ENCODE data around the gene HECA. TPM values are rescaled to one million over a fixed set of nuclear protein-coding genes. Genes with fewer than 3 reads are reported as not detected.
"Not testable (repeated sequence)": the region's sequence is repeated elsewhere in the genome, so short reads cannot be mapped to it uniquely, and the experiment has no call there.

The HECA gene
- total RNA-seq, 1 donor from 2014 or later: 17.7 TPM

DNA sequence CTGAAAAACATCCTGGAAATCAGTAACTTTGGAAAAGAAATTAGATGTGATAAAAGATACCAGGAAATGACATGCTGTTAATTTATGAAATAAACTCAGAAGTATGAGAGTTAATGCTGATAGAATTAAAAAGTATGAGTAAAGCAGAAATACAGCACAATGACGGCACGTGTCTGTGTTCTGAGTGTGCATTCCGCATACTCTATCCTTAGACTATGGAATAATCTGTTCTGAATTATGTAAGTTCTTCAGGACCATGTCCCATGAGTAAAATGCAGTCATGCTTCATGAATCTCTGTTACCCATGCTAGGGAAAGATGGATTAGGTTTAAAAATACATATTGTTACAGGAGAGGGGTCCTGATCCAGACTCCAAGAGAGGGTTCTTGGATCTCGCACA, 21.7 kb downstream of the HECA start:
- H3K36me3 ChIP-seq (ENCODE audit: control insufficient read depth in 3 of 3, insufficient read depth in 3 of 3, low read length in 3 of 3): peaks cover 0 to 2% (median 0%) of the 10 kb centered on the region in 3 donors
- no peak overlapping the region for H3K9ac ChIP-seq (ENCODE audit: low read depth in 1 of 3, low read length in 3 of 3)
- H3K27ac ChIP-seq (ENCODE audit: low read depth, low read length): no peak overlapping the region
- H3K27me3 ChIP-seq (ENCODE audit: control insufficient read depth in 3 of 3, insufficient read depth in 3 of 3, low read length in 3 of 3): no peaks in the 10 kb centered on the region
- no peaks in the 10 kb centered on the region for H3K9me3 ChIP-seq (ENCODE audit: control insufficient read depth in 3 of 3, low read length in 3 of 3)
- peaks cover 13 to 18% (median 14%) of the 10 kb centered on the region in 3 donors for H3K4me1 ChIP-seq (ENCODE audit: control insufficient read depth in 3 of 3, insufficient read depth in 3 of 3, low read length in 3 of 3)
- H3K4me3 ChIP-seq (ENCODE audit: low read length in 3 of 3): no peak overlapping the region

DNA sequence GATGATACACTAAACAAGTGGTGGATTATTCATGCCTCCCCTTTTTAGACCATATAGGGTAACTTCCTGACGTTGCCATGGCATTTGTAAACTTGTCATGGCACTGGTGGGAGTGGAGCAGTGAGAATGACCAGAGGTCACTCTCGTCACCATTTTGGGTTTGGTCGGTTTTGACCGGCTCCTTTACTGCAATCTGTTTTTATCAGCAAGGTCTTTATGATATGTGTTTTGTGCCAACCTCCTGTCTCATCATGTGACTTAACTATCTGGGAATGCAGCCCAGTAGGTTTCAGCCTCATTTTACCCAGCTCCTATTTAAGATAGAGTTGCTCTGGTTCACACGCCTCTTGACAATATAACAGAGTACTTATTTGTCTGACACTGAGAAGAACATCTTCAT, 22.2 kb downstream of the HECA start:
- H3K9me3 ChIP-seq (ENCODE audit: control insufficient read depth in 3 of 3, low read length in 3 of 3); H3K9ac ChIP-seq (ENCODE audit: low read depth in 1 of 3, low read length in 3 of 3); H3K36me3 ChIP-seq (ENCODE audit: control insufficient read depth in 3 of 3, insufficient read depth in 3 of 3, low read length in 3 of 3); H3K27me3 ChIP-seq (ENCODE audit: control insufficient read depth in 3 of 3, insufficient read depth in 3 of 3, low read length in 3 of 3); H3K27ac ChIP-seq (ENCODE audit: low read depth, low read length); H3K4me3 ChIP-seq (ENCODE audit: low read length in 3 of 3): not testable (repeated sequence)
- H3K4me1 ChIP-seq (ENCODE audit: control insufficient read depth in 3 of 3, insufficient read depth in 3 of 3, low read length in 3 of 3): peaks cover 13 to 19% (median 18%) of the 10 kb centered on the region in 3 donors

DNA sequence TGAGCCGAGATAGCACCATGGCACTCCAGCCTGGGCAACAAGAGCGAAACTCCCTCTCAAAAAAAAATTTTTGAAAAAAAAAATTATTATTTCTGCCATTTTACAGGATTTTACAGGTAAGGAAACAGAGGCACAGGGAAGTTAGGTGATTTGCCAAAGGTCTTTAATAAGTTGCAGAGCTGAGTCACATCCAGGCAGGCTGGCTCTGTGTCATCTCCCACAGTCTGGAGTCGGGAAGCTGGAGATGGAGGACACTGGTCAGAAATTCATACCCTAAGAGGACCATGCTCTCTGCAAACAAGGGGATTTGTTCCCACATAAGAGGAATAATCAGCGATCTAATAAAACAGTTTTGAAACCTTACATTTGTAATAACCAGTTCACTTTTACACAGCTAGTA, 24.1 kb downstream of the HECA start:
- Histone ChIP-seq H3K27me3 (ENCODE audit: control insufficient read depth in 3 of 3, insufficient read depth in 3 of 3, low read length in 3 of 3) (no peaks in the 10 kb centered on the region), H3K4me1 (ENCODE audit: control insufficient read depth in 3 of 3, insufficient read depth in 3 of 3, low read length in 3 of 3) (peaks cover 12 to 17% (median 15%) of the 10 kb centered on the region in 3 donors), H3K9me3 (ENCODE audit: control insufficient read depth in 3 of 3, low read length in 3 of 3) (no peaks in the 10 kb centered on the region), H3K27ac (ENCODE audit: low read depth, low read length) (no peak overlapping the region), H3K36me3 (ENCODE audit: control insufficient read depth in 3 of 3, insufficient read depth in 3 of 3, low read length in 3 of 3) (peaks cover 0 to 2% (median 0%) of the 10 kb centered on the region in 3 donors), H3K9ac (ENCODE audit: low read depth in 1 of 3, low read length in 3 of 3) (no peak overlapping the region), H3K4me3 (ENCODE audit: low read length in 3 of 3) (no peak overlapping the region)

DNA sequence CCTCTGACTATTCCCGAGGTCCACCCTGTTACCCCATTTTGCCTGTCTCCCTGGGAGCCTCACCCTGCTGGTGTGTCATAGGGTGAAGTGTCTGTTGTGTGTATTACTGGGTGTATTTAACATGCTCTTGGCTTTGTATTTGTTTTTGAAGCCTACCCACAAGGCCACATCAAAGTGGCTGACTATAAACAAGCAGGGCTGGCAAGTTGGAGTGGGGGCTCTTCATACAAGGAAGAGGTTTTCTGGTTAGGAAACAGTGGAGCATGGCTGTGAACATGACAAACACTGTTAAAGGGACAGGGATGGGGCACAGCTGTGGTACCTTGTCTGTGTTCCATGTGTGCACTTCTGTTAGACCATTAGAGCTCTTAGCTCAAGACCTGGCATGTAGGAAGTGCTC, 26.3 kb downstream of the HECA start:
- Histone ChIP-seq H3K4me3 (ENCODE audit: low read length in 3 of 3) (no peak overlapping the region), H3K27ac (ENCODE audit: low read depth, low read length) (no peak overlapping the region), H3K9ac (ENCODE audit: low read depth in 1 of 3, low read length in 3 of 3) (no peak overlapping the region), H3K4me1 (ENCODE audit: control insufficient read depth in 3 of 3, insufficient read depth in 3 of 3, low read length in 3 of 3) (peaks cover 11 to 17% (median 15%) of the 10 kb centered on the region in 3 donors), H3K9me3 (ENCODE audit: control insufficient read depth in 3 of 3, low read length in 3 of 3) (no peaks in the 10 kb centered on the region), H3K27me3 (ENCODE audit: control insufficient read depth in 3 of 3, insufficient read depth in 3 of 3, low read length in 3 of 3) (no peaks in the 10 kb centered on the region), H3K36me3 (ENCODE audit: control insufficient read depth in 3 of 3, insufficient read depth in 3 of 3, low read length in 3 of 3) (peaks cover under 1 to 2% (median 1%) of the 10 kb centered on the region in 3 donors)

DNA sequence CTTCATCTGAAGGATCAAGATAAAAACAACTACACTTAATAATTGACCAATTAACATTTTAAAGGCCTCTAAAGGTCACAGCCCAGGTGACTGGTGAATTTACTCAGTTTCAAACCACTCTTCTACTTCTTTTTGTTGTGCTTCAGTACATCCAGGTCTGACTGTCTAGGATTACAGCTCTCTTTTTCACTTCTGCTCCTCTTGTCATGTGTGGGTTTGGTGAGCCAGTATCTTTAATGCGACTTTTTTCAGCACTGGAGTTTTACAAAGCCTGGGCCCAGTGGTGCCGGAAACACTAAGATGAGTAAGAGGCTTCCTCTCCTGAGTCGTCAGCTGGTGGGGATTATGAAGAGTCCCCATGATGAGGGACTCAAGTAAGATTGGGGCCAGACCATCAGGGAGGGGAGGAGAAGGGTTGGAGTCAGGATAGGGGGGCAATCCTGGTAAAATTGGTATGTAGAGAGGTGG, 27.0 kb downstream of the HECA start:
- Histone ChIP-seq H3K27me3 (ENCODE audit: control insufficient read depth in 3 of 3, insufficient read depth in 3 of 3, low read length in 3 of 3) (no peaks in the 10 kb centered on the region), H3K4me3 (ENCODE audit: low read length in 3 of 3) (no peak overlapping the region), H3K9ac (ENCODE audit: low read depth in 1 of 3, low read length in 3 of 3) (no peak overlapping the region), H3K27ac (ENCODE audit: low read depth, low read length) (no peak overlapping the region), H3K9me3 (ENCODE audit: control insufficient read depth in 3 of 3, low read length in 3 of 3) (no peaks in the 10 kb centered on the region), H3K36me3 (ENCODE audit: control insufficient read depth in 3 of 3, insufficient read depth in 3 of 3, low read length in 3 of 3) (peaks cover 7% of the 10 kb centered on the region in 3 donors), H3K4me1 (ENCODE audit: control insufficient read depth in 3 of 3, insufficient read depth in 3 of 3, low read length in 3 of 3) (peaks cover 8 to 17% (median 15%) of the 10 kb centered on the region in 3 donors)

DNA sequence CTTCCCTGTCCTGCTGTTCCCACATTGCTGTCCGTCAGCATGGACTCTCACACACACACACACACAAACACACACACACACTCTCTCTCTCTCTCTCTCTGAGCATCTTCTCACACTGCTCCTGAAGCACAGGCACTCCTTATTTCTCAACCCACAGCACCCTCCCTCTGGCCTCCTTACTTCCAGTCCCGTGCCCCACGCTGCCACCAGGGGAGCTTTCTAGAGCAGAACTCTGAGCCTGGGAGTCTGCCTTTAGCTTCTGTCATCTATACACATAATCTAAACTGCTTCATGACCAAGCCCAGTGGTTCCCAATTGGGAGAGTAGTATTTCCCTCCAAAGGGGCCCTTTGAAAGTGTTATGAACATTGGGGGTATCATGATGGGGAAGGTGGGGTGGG, 29.1 kb downstream of the HECA start:
- Histone ChIP-seq H3K27ac (ENCODE audit: low read depth, low read length) (no peak overlapping the region), H3K27me3 (ENCODE audit: control insufficient read depth in 3 of 3, insufficient read depth in 3 of 3, low read length in 3 of 3) (no peaks in the 10 kb centered on the region), H3K9ac (ENCODE audit: low read depth in 1 of 3, low read length in 3 of 3) (no peak overlapping the region), H3K4me1 (ENCODE audit: control insufficient read depth in 3 of 3, insufficient read depth in 3 of 3, low read length in 3 of 3) (peaks cover 8 to 12% (median 8%) of the 10 kb centered on the region in 3 donors), H3K4me3 (ENCODE audit: low read length in 3 of 3) (no peak overlapping the region), H3K36me3 (ENCODE audit: control insufficient read depth in 3 of 3, insufficient read depth in 3 of 3, low read length in 3 of 3) (peaks cover 12 to 14% (median 14%) of the 10 kb centered on the region in 3 donors), H3K9me3 (ENCODE audit: control insufficient read depth in 3 of 3, low read length in 3 of 3) (no peaks in the 10 kb centered on the region)

DNA sequence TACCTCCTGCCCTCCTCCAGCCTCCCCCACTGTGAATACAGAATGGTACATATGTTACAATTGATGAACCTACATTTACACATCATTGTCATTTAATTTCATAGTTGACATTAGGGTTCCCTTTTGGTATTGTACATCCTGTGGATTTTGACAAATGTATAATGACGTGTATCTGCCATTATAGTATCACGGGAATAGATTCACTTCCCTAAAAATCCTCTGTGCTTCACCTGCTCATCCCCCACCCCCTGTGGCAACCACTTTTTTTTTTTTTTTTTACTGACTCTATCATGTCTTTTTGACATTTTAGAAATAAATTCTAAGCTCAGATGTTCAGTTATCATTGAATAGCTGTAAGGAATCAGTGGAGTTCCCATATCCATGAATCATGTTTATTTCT, 30.4 kb downstream of the HECA start:
- peaks cover 12 to 14% (median 14%) of the 10 kb centered on the region in 3 donors for H3K36me3 ChIP-seq (ENCODE audit: control insufficient read depth in 3 of 3, insufficient read depth in 3 of 3, low read length in 3 of 3)

DNA sequence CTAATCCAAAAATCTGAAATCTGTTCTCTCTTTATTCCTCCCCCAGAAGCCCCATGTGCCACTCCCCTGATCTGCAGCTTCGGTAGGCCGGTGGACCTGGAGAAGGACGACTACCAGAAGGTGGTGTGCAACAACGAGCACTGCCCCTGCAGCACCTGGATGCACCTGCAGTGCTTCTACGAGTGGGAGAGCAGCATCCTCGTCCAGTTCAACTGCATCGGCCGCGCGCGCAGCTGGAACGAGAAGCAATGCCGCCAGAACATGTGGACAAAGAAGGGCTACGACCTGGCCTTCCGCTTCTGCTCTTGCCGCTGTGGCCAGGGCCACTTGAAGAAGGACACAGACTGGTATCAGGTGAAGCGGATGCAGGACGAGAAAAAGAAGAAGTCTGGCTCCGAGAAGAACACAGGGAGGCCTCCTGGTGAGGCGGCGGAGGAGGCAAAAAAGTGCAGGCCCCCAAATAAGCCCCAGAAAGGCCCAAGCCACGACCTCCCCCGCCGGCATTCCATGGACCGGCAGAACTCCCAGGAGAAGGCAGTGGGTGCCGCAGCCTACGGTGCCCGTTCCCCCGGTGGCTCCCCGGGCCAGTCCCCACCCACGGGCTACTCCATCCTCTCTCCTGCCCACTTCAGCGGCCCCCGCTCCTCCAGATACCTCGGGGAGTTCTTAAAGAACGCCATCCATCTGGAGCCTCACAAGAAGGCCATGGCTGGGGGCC, 31.5 kb downstream of the HECA start:
- Histone ChIP-seq H3K4me3 (ENCODE audit: low read length in 3 of 3) (no peak overlapping the region), H3K27ac (ENCODE audit: low read depth, low read length) (no peak overlapping the region), H3K9me3 (ENCODE audit: control insufficient read depth in 3 of 3, low read length in 3 of 3) (no peaks in the 10 kb centered on the region), H3K4me1 (ENCODE audit: control insufficient read depth in 3 of 3, insufficient read depth in 3 of 3, low read length in 3 of 3) (peaks cover 2 to 6% (median 4%) of the 10 kb centered on the region in 3 donors), H3K9ac (ENCODE audit: low read depth in 1 of 3, low read length in 3 of 3) (no peak overlapping the region), H3K36me3 (ENCODE audit: control insufficient read depth in 3 of 3, insufficient read depth in 3 of 3, low read length in 3 of 3) (peaks cover 12 to 16% (median 14%) of the 10 kb centered on the region in 3 donors), H3K27me3 (ENCODE audit: control insufficient read depth in 3 of 3, insufficient read depth in 3 of 3, low read length in 3 of 3) (no peaks in the 10 kb centered on the region)

More for the DNA sequence above, 30.4 kb downstream of the HECA start:
- peaks cover 5 to 12% (median 8%) of the 10 kb centered on the region in 3 donors for H3K4me1 ChIP-seq (ENCODE audit: control insufficient read depth in 3 of 3, insufficient read depth in 3 of 3, low read length in 3 of 3)
- H3K27me3 ChIP-seq (ENCODE audit: control insufficient read depth in 3 of 3, insufficient read depth in 3 of 3, low read length in 3 of 3): no peaks in the 10 kb centered on the region
- no peaks in the 10 kb centered on the region for H3K9me3 ChIP-seq (ENCODE audit: control insufficient read depth in 3 of 3, low read length in 3 of 3)
- no peak overlapping the region for H3K27ac ChIP-seq (ENCODE audit: low read depth, low read length)
- no peak overlapping the region for H3K9ac ChIP-seq (ENCODE audit: low read depth in 1 of 3, low read length in 3 of 3)
- no peak overlapping the region for H3K4me3 ChIP-seq (ENCODE audit: low read length in 3 of 3)

DNA sequence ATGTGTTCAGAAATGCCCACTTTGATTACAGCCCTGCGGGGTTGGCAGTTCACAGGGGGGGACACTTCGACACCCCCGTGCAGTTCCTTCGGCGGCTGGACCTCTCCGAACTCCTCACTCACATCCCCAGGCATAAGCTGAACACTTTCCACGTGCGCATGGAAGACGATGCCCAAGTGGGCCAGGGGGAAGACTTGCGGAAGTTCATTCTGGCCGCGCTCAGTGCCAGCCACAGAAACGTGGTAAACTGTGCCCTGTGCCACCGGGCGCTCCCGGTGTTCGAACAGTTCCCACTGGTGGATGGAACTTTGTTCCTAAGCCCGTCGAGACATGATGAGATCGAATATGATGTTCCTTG, 32.1 kb downstream of the HECA start:
- Histone ChIP-seq H3K27ac (ENCODE audit: low read depth, low read length) (no peak overlapping the region), H3K36me3 (ENCODE audit: control insufficient read depth in 3 of 3, insufficient read depth in 3 of 3, low read length in 3 of 3) (peaks cover 12 to 17% (median 14%) of the 10 kb centered on the region in 3 donors), H3K4me3 (ENCODE audit: low read length in 3 of 3) (no peak overlapping the region), H3K27me3 (ENCODE audit: control insufficient read depth in 3 of 3, insufficient read depth in 3 of 3, low read length in 3 of 3) (no peaks in the 10 kb centered on the region), H3K9me3 (ENCODE audit: control insufficient read depth in 3 of 3, low read length in 3 of 3) (no peaks in the 10 kb centered on the region), H3K4me1 (ENCODE audit: control insufficient read depth in 3 of 3, insufficient read depth in 3 of 3, low read length in 3 of 3) (peaks cover 2 to 4% (median 3%) of the 10 kb centered on the region in 3 donors), H3K9ac (ENCODE audit: low read depth in 1 of 3, low read length in 3 of 3) (no peak overlapping the region)

DNA sequence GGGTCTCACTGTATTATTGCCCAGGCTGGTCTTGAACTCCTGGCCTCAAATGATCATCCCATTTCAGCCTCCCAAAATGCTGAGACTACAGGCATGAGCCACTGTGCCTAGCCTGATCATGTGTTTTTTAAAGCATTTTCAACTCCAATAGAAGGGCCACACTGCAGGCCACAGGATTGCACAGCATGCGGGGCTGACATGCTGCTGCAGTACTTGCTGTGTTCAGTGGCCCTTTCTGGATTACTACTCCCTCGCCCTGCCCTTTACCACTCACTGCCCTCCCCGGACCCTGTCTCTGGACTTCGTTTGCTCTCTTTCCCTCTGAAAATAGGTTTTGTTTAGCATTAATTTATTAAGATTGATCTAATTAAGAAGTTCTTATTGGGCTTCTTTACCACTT, 37.3 kb downstream of the HECA start:
- Histone ChIP-seq H3K9me3 (ENCODE audit: control insufficient read depth in 3 of 3, low read length in 3 of 3) (no peaks in the 10 kb centered on the region), H3K27me3 (ENCODE audit: control insufficient read depth in 3 of 3, insufficient read depth in 3 of 3, low read length in 3 of 3) (no peaks in the 10 kb centered on the region), H3K27ac (ENCODE audit: low read depth, low read length) (no peak overlapping the region), H3K36me3 (ENCODE audit: control insufficient read depth in 3 of 3, insufficient read depth in 3 of 3, low read length in 3 of 3) (peaks cover 11 to 34% (median 31%) of the 10 kb centered on the region in 3 donors), H3K4me3 (ENCODE audit: low read length in 3 of 3) (no peak overlapping the region), H3K4me1 (ENCODE audit: control insufficient read depth in 3 of 3, insufficient read depth in 3 of 3, low read length in 3 of 3) (no peaks in the 10 kb centered on the region), H3K9ac (ENCODE audit: low read depth in 1 of 3, low read length in 3 of 3) (no peak overlapping the region)

Data from skeletal muscle tissue (tissue), 4 donors.